HEK293 (cell line): ENCODE measurements around the gene HARBI1.

Source experiments
- CTCF ChIA-PET: fragments of 350-600 bp; formaldehyde crosslinking; extraction: SDS; loops from one replicate; lab custom pipeline; 2021; ENCODE audit warnings: antibody characterized with exemption; lab: Yijun Ruan, JAX
- POLR2A ChIA-PET: fragments of 300-600 bp; formaldehyde crosslinking; extraction: SDS; loops from one replicate; lab custom pipeline; 2020; ENCODE audit warnings: antibody characterized with exemption, inconsistent platforms; lab: Yijun Ruan, JAX
- H3K27ac ChIP-seq: fragments of 200-500 bp; sonication (Bioruptor generic); 2 replicates; pipeline ENCODE4 v1.5.1; 2014; ENCODE audit warnings: low read depth, low read length, control low read depth, inconsistent platforms; ENCODE audit errors: extremely low read depth
- H3K36me3 ChIP-seq, 2 experiments: fragments of 200-500 bp in 1 of 2; sonication (Bioruptor generic) in 1 of 2; 1 replicate in 1 of 2; 2 replicates in 1 of 2; pipeline ENCODE4 v1.5.1; 2014 to 2017; ENCODE audit warnings: inconsistent platforms in 2 of 2, low read length in 2 of 2; ENCODE audit not compliant: control insufficient read depth in 2 of 2, insufficient read depth in 1 of 2
- H3K4me1 ChIP-seq: fragments of 200-500 bp; sonication (Bioruptor generic); 2 replicates; pipeline ENCODE4 v1.5.1; 2014; ENCODE audit warnings: mild to moderate bottlenecking, low read length, inconsistent platforms; ENCODE audit not compliant: control insufficient read depth, insufficient read depth
- H3K4me3 ChIP-seq: 2 replicates; pipeline ENCODE4 v1.5.1; 2011; ENCODE audit warnings: low read depth, mild to moderate bottlenecking, control low read depth, low read length, moderate library complexity
- H3K9me3 ChIP-seq: fragments of 200-500 bp; sonication (Bioruptor generic); 2 replicates; pipeline ENCODE4 v1.5.1; 2014; ENCODE audit warnings: low read depth, low read length, inconsistent platforms; ENCODE audit not compliant: control insufficient read depth, insufficient read depth
- KLF1 ChIP-seq: fragments of 450-650 bp; formaldehyde crosslinking; IDR thresholded peaks from 2 replicates; pipeline ENCODE4 v1.5.1; 2016; ENCODE audit warnings: missing biosample characterization, missing genetic modification characterization
- KLF9 ChIP-seq: fragments of 450-650 bp; formaldehyde crosslinking; IDR thresholded peaks from 2 replicates; pipeline ENCODE4 v1.5.1; 2016; ENCODE audit warnings: missing biosample characterization, missing genetic modification characterization, low read depth
- MZF1 ChIP-seq: fragments of 450-650 bp; formaldehyde crosslinking; IDR thresholded peaks from 2 replicates; pipeline ENCODE4 v1.5.1; 2017; ENCODE audit warnings: missing biosample characterization, missing genetic modification characterization, borderline replicate concordance
- PRDM1 ChIP-seq: fragments of 450-650 bp; formaldehyde crosslinking; IDR thresholded peaks from 2 replicates; pipeline ENCODE4; 2016; ENCODE audit warnings: missing biosample characterization, missing genetic modification characterization
- ZFP37 ChIP-seq: fragments of 450-650 bp; formaldehyde crosslinking; IDR thresholded peaks from 2 replicates; pipeline ENCODE4 v1.5.1; 2016; ENCODE audit warnings: missing biosample characterization, missing genetic modification characterization
- ZNF114 ChIP-seq: fragments of 450-650 bp; formaldehyde crosslinking; IDR thresholded peaks from 2 replicates; pipeline ENCODE4 v1.5.0; 2017; ENCODE audit warnings: missing biosample characterization, missing genetic modification characterization
- ZNF140 ChIP-seq: fragments of 450-650 bp; formaldehyde crosslinking; IDR thresholded peaks from 2 replicates; pipeline ENCODE4 v1.5.1; 2016; ENCODE audit warnings: missing biosample characterization, missing genetic modification characterization
- ZNF23 ChIP-seq: fragments of 450-650 bp; formaldehyde crosslinking; IDR thresholded peaks from 2 replicates; pipeline ENCODE4 v1.5.1; 2016; ENCODE audit warnings: missing biosample characterization, missing genetic modification characterization, borderline replicate concordance
- ZNF362 ChIP-seq: fragments of 450-650 bp; formaldehyde crosslinking; IDR thresholded peaks from 2 replicates; pipeline ENCODE4 v1.5.1; 2016; ENCODE audit warnings: missing biosample characterization, missing genetic modification characterization
- ZNF426 ChIP-seq: fragments of 450-650 bp; formaldehyde crosslinking; IDR thresholded peaks from 2 replicates; pipeline ENCODE4 v1.5.1; 2017; ENCODE audit warnings: missing biosample characterization, missing genetic modification characterization, mild to moderate bottlenecking, inconsistent platforms, moderate library complexity
- ZNF473 ChIP-seq: fragments of 450-650 bp; formaldehyde crosslinking; IDR thresholded peaks from 2 replicates; pipeline ENCODE4 v1.5.1; 2017; ENCODE audit warnings: missing biosample characterization, missing genetic modification characterization
- ZNF513 ChIP-seq: fragments of 450-650 bp; IDR thresholded peaks from 2 replicates; pipeline ENCODE4 v1.5.1; 2018; ENCODE audit warnings: missing biosample characterization, missing genetic modification characterization
- ZNF544 ChIP-seq: fragments of 450-650 bp; formaldehyde crosslinking; IDR thresholded peaks from 2 replicates; pipeline ENCODE4 v1.5.0; 2017; ENCODE audit warnings: missing biosample characterization, missing genetic modification characterization
- ZNF654 ChIP-seq: fragments of 450-650 bp; formaldehyde crosslinking; IDR thresholded peaks from 2 replicates; pipeline ENCODE4 v1.5.1; 2016; ENCODE audit warnings: low read depth, missing biosample characterization, missing genetic modification characterization
- TF ChIP-seq, protein P1 (sequence below): fragments of 450-650 bp; formaldehyde crosslinking; IDR thresholded peaks from 2 replicates; pipeline ENCODE4 v1.5.1; 2016; ENCODE audit warnings: missing biosample characterization, missing genetic modification characterization

The HARBI1 gene

DNA sequence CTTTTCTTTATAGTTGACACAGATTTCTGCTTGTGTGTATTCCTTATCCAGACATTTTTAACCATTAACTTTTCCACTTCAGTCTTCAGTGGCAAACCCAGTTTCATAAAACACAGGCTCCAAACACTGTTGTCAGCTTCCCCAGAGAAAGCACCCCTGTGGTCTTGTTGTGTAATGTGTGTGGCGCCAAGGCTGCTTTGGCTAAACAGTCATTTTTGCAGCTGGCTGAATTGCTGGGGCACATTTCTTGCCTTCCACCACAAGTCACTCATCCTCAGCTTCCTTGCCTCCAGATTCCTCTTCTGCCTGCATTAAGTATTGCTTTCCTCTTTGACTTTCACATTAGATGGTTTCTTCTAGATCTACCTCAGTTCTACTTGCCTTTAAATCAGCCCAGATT is 42.9 kb upstream of the HARBI1 start:
- H3K4me3 ChIP-seq, result no peak overlapping the region
- TF ChIP-seq KLF1 (tag by site-specific recombination), result no peak
- TF ChIP-seq PRDM1, result 0 out of 2 replicates have a peak, but pooled peaks have one; percentile 29
- peaks cover 14 to 79% of the 10 kb centered on the region in 2 experiments for H3K36me3 ChIP-seq
- no peak overlapping the region for H3K27ac ChIP-seq
- POLR2A ChIA-PET, result no interaction called here
- H3K4me1 ChIP-seq, result no peaks in the 10 kb centered on the region
- H3K9me3 ChIP-seq, result no peaks in the 10 kb centered on the region
- CTCF ChIA-PET, result interaction anchor here (0.8 kb wide), 1 partner anchor 10 kb away, joined by 4 read pairs; no protein-coding TSS in a partner anchor

GRCh38 chr11:46658259-46658658 is 41.2 kb upstream of the HARBI1 start:
- H3K36me3 ChIP-seq, result peaks cover 14 to 74% of the 10 kb centered on the region in 2 experiments
- H3K9me3 ChIP-seq, result no peaks in the 10 kb centered on the region
- no peak overlapping the region for H3K27ac ChIP-seq
- no peaks in the 10 kb centered on the region for H3K4me1 ChIP-seq
- H3K4me3 ChIP-seq, result no peak overlapping the region
- no peak for TF ChIP-seq ZNF114
- no peak for TF ChIP-seq ZNF544 (tag by site-specific recombination)
- TF ChIP-seq ZFP37, result no peak
- no peak for TF ChIP-seq ZNF473 (tag by site-specific recombination)
- TF ChIP-seq ZNF513 (tag by site-specific recombination), result no peak
- CTCF ChIA-PET, result no interaction called here
- POLR2A ChIA-PET, result interaction anchor here (0.6 kb wide), 1 partner anchor 249 kb away, joined by 3 read pairs; no protein-coding TSS in a partner anchor

DNA sequence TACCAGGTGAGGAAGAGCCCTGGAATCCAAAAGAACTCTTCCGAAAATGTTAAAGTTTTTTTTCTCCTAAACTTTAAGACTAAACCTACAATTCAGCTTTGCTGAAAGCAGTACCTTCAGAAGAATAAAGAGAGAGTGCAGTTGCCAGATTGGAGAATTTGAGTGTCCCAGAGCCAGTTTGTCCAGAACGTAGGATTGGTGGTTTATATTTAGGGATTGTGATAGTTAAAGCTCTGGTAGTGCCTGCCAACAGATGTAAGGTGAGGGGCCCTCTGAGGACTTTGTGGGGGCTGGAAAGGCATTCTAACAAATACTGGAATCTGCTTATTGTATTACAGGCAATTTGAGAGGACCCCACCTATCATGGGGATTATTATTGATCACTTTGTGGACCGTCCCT is 40.2 kb upstream of the HARBI1 start:
- TF ChIP-seq ZNF654 (tag by site-specific recombination) (no peak), ZNF140 (tag by site-specific recombination) (no peak), ZNF362 (no peak), MZF1 (no peak), ZNF23 (no peak), KLF9 (no peak), ZNF426 (tag by site-specific recombination) (no peak)
- TF ChIP-seq, protein P1, sequence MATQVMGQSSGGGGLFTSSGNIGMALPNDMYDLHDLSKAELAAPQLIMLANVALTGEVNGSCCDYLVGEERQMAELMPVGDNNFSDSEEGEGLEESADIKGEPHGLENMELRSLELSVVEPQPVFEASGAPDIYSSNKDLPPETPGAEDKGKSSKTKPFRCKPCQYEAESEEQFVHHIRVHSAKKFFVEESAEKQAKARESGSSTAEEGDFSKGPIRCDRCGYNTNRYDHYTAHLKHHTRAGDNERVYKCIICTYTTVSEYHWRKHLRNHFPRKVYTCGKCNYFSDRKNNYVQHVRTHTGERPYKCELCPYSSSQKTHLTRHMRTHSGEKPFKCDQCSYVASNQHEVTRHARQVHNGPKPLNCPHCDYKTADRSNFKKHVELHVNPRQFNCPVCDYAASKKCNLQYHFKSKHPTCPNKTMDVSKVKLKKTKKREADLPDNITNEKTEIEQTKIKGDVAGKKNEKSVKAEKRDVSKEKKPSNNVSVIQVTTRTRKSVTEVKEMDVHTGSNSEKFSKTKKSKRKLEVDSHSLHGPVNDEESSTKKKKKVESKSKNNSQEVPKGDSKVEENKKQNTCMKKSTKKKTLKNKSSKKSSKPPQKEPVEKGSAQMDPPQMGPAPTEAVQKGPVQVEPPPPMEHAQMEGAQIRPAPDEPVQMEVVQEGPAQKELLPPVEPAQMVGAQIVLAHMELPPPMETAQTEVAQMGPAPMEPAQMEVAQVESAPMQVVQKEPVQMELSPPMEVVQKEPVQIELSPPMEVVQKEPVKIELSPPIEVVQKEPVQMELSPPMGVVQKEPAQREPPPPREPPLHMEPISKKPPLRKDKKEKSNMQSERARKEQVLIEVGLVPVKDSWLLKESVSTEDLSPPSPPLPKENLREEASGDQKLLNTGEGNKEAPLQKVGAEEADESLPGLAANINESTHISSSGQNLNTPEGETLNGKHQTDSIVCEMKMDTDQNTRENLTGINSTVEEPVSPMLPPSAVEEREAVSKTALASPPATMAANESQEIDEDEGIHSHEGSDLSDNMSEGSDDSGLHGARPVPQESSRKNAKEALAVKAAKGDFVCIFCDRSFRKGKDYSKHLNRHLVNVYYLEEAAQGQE (tag by site-specific recombination), result no peak
- peaks cover 17 to 76% of the 10 kb centered on the region in 2 experiments for H3K36me3 ChIP-seq
- CTCF ChIA-PET, result interaction anchor here (0.6 to 0.9 kb wide), 2 partner anchors 32 to 1782 kb away, joined by 3 to 4 read pairs; no protein-coding TSS in a partner anchor
- H3K4me1 ChIP-seq, result no peaks in the 10 kb centered on the region
- no peak overlapping the region for H3K27ac ChIP-seq
- H3K4me3 ChIP-seq, result no peak overlapping the region
- no peaks in the 10 kb centered on the region for H3K9me3 ChIP-seq
- POLR2A ChIA-PET, result no interaction called here
